Esophagus muscularis mucosa (tissue), 3 donors: Measurements from ENCODE around the gene TCF7L2.

Source experiments
- POLR2A ChIP-seq: fragments of 450-650 bp; IDR thresholded peaks from one replicate; pipeline ENCODE4 v1.6.1; 2017; ENCODE audit warnings: antibody characterized with exemption, moderate library complexity, mild to moderate bottlenecking, low read depth
- TF ChIP-seq, protein P1 (sequence below), 3 experiments: fragments of 200-600 bp in 2 of 3; fragments of 450-650 bp in 1 of 3; sonication (generic) in 2 of 3; IDR thresholded peaks; one replicate each; pipeline ENCODE4 v1.5.1; 2017 to 2019; ENCODE audit warnings: antibody characterized with exemption in 3 of 3, mild to moderate bottlenecking in 2 of 3, moderate library complexity in 1 of 3

GRCh38 chr10:113167702-113168101 is 217.7 kb downstream of the TCF7L2 start:
- TF ChIP-seq, protein P1, sequence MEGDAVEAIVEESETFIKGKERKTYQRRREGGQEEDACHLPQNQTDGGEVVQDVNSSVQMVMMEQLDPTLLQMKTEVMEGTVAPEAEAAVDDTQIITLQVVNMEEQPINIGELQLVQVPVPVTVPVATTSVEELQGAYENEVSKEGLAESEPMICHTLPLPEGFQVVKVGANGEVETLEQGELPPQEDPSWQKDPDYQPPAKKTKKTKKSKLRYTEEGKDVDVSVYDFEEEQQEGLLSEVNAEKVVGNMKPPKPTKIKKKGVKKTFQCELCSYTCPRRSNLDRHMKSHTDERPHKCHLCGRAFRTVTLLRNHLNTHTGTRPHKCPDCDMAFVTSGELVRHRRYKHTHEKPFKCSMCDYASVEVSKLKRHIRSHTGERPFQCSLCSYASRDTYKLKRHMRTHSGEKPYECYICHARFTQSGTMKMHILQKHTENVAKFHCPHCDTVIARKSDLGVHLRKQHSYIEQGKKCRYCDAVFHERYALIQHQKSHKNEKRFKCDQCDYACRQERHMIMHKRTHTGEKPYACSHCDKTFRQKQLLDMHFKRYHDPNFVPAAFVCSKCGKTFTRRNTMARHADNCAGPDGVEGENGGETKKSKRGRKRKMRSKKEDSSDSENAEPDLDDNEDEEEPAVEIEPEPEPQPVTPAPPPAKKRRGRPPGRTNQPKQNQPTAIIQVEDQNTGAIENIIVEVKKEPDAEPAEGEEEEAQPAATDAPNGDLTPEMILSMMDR (IDR thresholded peaks at IDR 0.05) = no peak
- no peak for TF ChIP-seq POLR2A
